NCI-H187 (cell line): ENCODE data around the gene GNB5.
"Not testable (repeated sequence)": the region's sequence is repeated elsewhere in the genome, so short reads cannot be mapped to it uniquely, and the experiment has no call there.

ENCODE experiments used
- DNase-seq, 2 experiments: peaks; one replicate each; lab custom pipeline; 2025; lab: John Stamatoyannopoulos, UW

Gene GNB5

DNA sequence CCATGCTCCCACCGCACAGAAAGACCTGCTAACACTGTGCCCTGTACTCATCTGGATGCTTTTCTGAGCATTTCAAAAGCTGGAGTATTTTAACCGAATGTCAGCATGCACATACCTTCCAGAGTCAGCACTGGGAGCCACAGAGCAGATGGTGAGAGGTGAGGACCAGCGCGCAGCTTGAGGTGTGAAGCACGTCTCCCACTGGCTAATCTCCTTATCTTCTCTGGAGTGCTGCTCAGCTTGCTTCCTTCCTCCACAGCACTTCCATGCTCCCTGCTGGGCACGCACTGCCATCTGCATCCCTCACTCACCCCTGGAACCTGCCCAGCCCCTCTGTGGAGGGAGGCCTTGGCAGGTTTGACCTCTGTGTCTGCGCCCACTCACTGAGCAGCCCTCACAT is at the start of gene GNB5:
TSS of gene GNB5 (minus strand) at position 186 of the 400 bp plus-strand sequence. CDS start 6,716 bp downstream, outside the sequence.
- no peak for DNase-seq

DNA sequence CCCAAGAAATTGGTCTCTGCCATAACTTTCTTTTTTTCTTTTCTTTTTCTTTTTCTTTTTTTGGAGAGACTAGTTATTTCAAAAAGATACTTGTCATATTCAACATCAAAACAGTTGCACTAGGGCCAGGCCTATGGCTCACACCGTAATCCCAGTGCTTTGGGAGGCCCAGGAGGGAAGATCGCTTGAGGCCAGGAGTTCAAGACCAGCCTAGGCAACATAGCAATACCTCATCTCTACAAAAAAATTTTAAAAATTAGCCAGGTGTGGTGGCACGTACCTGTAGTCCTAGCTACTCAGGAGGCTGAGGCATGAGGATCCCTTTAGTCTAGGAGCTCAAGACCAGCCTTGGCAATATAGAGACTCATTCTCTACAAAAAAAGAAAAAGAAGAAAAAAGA is 49.0 kb upstream of the GNB5 start:
- DNase-seq: no peak

DNA sequence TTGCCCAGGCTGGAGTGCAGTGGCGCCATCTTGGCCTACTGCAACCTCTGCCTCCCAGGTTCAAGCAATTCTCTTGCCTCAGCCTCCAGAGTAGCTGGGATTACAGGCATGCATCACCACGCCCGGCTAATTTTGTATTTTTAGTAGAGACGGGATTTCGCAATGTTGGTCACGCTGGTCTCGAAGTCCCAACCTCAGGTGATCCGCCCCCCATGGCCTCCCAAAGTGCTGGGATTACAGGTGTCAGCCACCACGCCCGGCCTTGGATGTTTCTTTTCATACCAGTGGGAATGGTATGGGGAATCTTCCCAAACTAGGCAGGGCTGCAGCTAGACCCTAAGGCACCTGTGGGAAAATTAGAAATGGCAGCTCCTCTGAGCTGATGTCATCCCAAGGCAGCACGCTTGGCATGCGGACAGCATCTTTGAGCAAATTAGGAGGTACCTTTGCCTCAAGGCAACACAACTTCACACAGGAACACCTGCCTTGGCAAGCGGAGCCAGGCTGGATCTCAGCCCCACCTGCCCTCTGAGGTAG is 47.9 kb upstream of the GNB5 start:
- not testable (repeated sequence) for DNase-seq

DNA sequence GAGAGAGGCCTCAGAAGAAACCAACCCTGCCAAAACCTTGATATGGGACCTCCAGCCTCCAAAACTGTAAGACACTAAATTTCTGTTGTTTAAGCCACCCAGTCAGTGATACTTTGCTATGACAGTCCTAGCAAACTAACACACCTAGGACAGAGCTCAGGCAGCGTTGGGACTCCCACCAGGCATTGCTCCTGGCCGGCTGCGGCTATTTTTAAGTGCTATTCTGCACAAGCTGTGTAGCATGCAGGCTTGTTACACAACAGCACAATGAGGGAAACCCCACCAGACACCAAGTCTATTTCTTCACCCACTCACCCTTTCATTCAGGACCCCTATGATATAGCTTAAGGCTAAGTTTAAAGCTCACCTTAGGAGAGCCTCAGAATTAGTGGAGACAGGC is 47.0 kb upstream of the GNB5 start:
- no peak for DNase-seq

DNA sequence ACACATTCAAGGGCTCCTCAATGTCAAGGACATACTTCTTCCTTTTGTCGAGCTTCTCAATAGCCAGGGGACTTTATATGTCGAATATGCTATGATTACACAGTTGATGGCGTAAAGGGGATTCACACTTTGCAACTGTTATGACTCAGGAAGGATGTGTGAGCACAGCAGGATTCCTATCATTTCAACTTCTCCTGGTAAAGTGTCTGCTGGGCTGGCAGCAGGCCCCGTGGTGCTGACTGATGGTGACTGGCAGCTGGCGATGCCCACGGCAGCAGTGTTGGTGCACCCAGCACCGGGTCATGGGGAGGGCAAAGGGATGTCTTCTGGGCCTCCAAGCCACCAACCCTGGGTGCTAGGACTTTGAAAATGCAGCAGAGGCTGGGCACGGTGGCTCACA is 44.8 kb upstream of the GNB5 start:
- no peak for DNase-seq

DNA sequence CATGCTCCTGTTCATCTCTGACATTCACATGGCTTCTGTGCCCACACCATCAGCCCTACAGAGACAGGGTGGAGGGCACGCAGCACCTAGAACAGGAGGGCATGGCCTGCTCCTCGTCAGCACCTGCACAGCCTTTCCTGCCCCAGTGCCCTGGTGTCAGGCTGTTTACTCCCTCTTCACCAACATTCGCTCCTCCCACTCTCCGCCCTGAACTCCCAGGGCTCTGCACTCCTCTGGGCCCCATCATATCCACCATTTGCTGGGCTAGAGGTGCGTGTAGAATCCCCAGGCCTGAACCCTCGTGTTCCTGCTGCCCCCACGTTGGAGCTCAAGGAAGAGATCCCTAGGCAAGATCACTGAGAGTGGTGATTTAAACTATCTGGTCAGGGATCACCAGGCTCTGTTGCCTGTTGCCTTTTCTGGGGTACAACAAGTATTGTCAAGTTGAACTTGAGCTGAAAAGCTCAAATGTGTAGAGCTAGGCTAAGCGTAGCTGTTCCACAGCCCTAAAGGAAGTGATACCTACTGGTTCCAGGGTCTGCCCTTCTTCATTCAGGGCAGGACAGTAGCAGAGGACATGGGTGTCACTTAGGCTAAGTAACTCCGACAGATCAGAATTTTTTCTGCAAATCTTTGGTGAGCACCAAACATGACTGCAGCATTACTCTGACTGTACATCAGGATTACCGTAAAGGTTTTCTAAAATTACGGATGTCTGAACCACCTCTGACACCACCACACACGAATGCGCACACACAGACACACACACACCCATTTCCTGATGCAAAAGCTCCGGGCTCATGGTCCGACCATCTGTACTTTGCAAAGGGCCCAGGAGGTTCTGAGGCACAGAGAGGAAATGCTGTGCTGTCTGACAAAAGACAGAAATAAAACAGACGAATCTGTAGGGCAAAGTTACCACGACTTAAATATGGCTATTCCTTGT is 43.7 kb upstream of the GNB5 start:
- no peak for DNase-seq

DNA sequence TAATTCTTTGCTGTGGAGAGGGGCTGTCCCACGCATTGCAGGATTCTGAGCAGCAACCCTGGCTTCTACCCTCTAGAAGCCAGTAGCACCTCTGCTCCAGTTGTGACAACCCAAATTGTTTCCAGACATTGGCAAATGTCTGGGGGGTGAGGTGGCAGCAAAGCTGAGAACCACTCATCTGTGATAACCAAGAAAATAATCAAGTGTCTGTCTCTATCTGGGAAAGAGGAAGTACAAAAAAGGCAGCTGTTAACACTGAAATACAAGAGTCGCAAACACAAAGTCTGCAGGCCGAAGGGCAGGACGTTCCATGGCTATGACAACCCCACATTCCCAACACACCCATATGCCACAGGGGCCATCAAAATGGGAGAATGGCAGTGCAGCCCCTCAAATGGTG is 42.2 kb upstream of the GNB5 start:
- DNase-seq: no peak

DNA sequence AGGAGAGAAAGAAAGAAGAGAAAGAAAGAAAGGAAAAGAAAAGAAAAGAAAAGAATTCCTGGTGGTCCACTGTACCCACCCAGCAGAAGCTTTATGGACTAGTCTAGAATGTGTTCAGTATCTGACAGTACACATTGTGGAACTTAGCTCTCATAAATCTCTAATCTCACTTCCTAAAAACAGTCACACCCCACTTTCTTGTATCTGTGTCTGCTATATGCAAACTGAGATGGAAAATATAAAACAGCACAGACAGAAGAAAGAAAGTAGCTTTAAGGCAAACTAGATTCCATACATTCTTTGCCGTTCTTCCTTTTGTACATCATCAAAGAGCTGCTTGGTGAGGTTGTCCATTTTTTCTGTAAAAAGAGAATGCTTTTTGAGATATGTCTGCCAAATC is 41.1 kb upstream of the GNB5 start:
- no peak for DNase-seq

DNA sequence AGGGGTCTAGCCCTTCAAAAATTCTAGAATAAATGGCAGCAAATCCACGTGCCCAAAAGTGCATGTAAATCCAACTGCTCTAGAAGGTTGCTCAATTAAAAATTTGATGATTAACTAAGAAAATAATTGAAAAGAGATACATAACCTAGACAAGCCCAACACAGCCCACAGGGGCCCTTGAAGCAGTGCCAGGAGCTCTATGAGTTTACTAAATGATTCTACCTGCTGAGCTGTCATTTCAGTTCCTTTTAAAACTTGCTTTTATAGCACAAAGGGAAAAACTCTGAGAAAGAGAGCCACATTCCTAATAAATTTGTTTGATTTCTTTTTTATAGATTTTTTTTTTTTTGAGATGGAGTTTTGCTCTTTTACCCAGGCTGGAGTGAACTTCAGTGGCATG is 38.9 kb upstream of the GNB5 start:
- no peak for DNase-seq

DNA sequence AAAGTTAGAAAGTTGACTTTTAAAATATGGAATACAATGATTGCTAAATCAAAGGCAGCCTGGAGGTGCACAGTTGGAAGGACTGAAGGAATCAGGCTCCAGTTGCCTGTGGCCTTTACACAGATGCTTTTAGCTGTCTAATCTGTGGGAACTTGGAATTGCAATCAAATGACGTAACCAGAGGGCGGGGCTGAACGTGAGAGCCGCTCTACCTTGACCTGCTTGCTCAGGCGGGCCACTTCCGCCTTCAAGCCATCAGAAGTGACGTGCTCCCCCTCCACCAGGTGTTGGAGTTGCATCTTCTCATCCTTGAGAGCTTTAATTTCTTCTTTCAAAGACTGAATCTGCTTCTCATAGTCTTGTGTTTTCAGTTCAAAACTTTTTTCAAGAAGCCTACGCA is 37.7 kb upstream of the GNB5 start:
- DNase-seq: peak in 1 of 2 experiments; percentile 3

DNA sequence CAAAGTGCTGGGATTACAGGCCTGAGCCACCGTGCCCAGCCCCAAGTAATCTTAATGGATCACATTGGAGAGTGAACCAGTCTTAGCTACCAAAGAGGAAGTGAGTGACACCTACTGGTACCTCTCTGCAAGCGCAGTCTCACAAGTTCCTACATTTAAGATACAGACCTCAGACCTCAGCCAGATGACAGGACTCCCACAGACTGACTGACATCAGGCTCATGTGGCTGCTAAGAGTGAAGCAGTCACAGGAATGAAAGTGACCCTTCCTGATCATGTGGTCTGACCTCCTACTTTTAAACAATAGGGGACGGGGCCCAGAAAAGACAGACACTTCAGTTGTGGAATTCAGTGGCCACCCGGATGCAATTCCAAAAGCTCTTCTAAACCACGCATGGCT is 36.3 kb upstream of the GNB5 start:
- DNase-seq: no peak

DNA sequence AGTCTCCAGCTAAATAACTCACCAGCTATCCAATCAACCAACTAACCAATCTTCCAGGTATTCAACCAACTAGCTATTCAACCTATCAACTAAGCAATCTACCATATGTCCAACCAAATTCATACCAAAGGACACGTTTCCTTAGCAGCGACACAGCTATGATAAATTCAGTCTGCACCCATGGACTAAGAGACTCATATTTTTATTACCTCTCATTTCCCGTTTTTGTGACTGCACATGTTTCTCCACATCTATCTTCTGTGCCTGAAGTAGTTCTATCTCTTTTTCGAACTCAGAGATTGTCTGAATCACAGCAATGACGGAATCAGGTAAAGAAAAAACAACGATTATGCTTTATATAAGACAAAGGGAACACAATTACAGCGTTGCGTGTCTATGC is 34.0 kb upstream of the GNB5 start:
- DNase-seq: no peak

DNA sequence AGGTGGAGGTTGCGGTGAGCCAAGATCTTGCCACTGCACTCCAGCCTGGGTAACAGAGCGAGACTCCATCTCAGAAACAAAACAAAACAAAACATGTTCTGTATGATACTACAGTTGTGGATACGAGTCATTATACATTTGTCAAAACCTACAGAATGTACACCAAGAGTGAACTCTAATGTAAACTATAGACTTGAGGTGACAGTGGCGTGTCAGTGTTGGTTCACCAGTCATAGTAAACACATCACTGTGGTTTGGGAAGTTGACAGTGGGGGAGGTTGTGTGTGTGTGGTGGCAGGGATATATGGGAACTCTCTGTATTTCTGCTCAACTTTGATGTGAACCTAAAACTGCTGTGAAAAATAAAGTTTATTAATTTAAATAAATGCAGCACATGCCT is 33.0 kb upstream of the GNB5 start:
- no peak for DNase-seq

DNA sequence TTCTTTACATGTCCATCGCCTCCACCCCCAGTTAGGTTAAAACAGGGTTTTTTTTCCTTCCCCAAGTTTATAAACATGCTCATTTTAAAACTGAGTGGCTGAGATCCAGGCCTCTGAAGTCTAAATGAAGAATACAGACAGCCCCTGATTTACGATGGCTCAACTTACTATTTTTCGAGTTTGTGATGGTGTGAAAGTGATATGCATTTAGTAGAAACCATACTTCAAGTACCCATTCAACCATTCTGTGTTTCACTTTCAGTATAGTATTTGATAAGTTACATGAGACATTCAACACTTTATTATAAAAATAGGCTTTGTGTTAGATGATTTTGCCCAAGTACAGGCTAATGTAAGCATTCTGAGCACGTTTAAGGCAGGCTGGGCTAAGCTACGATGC is 30.5 kb upstream of the GNB5 start:
- no peak for DNase-seq

DNA sequence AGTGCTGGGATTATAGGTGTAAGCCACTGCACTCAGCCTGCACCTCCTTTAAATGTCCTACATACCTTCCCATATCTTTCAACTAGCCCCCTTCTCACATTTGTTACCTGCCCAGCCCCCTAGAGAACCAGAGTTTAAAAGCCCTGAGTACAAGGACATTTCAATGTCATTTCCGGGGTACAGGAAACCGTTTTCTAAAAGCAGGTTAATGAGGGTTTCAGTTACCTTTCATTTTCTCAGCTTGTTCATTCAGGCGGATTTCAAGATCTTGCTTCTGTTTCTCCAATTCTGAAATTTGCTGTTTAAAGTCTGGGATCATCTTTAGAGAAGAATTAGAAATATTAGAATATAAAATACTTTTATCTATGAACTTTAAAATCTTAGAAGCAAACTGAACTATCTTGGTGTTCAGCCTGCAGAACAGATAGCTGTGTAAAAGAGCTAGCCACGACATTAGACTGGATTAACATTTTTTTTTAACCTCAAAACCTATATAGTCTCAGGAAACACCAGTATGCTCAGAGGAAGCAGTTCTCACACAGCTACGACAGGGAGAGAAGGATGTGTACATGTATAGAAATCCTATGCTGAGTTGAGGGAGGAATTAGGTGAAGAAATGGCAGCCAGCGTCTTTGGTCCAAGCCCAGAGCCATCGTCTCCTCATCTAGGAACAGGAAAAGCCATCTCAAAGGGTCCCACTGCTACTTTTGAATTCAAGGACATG is 29.9 kb upstream of the GNB5 start:
- DNase-seq: no peak

DNA sequence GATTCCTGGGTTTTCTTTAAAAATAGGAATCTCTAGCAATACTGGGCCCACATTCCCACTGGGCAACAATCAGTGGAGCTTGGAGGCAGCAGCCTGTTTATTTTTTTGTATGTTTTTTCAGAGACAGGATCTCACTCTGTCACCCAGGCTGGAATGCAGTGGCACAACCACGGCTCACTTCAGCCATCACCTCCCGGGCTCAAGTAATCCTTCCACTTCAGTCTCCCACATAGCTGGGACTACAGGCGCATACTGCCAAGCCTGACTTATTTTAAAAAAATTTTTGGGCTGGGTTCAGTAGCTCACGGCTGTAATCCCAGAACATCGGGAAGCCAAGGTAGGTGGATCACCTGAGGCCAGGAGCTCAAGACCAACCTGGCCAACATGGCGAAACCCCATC is 29.1 kb upstream of the GNB5 start:
- DNase-seq: no peak

DNA sequence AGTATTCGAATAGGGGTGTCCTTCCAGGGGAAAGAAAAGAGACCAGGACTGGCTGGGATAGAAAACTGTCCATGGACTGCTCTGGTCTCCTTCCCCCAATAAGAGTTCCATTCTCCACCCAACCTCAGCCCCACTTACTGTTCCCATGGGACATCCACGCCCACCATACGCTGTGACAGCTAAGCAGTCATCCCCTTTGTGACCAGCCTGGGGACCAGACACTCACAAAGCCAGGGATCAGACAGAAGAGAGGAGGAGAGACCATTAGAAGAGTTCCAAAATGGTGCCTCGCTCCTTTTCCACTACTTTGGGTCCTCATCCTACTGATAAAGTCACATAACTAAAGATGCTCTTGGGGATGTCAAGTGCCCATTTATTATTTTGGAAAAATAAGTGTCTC is 27.6 kb upstream of the GNB5 start:
- DNase-seq: no peak

DNA sequence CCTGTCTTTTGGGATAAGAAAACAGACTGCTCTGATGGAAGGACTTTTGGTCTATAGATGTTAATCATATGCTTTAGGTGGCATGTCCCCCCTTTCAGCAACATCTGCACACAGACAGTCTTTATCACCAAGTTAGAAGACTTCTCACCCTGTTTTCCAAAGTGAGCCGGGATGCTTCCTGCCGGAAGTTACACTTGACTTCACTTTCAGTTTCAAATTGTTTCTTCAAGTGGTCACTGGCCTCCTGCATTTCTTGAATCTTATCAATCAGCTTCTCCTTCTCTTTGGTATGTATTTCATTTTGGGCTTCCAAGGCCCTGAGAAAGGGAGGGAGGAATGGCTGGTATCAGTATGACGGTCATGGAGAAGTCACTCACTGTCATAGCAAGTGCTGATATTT is 27.2 kb upstream of the GNB5 start:
- no peak for DNase-seq

DNA sequence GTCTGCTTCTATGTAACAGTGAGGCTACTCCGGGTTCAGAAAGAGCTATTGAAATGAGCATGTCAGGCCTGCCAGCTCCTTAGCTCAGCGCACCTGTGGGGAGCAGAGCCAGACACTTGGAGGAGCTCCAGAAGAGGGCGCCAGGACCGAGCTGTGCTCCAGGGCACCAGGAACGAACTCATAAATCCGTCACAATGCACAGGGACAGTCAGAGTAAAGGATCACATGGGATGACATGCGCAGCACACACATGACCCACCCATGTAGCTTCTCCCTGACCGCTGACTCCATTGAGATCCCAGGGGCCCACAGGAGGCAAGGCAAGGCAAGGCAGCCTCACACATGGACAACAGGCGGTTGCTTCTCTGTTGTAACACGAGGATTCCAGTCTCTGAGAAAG is 26.0 kb upstream of the GNB5 start:
- DNase-seq: no peak

DNA sequence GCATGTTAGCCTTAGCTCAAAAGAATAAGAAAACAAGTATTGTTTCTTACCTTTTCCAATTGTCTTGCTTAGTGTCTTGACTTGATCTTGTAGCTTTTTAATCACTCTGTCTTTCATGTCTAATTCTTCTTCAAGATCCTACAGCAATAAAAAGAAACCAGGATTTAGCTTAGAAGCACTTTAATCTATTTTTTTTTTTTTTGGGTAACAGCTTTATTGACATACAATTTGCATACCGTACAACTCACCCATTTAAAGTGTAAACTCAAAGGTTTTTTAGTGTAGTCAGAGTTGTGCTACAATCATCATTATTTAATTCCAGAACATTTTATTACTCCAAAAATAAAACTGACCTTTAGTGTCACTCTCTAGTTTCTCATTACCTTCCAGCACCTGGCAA is 23.4 kb upstream of the GNB5 start:
- DNase-seq: no peak

DNA sequence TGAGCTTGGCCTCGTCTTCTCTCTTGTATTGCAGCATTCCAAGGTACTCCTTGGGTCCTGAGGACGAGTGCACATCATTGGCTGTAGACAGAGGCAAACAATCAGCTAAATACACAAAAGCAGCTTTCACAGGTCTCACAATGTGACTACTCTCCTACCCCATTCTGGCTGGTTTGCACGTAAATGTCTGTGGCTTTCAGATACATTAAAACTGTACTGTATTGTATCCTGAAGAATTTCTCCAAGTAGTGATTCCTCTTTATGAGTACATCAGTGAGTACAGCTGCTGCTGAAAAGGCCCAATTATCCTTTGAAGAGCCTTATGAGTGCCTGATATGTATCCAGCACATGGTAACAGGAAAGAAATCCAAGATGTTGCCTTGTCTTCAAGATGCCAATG is 22.0 kb upstream of the GNB5 start:
- no peak for DNase-seq

DNA sequence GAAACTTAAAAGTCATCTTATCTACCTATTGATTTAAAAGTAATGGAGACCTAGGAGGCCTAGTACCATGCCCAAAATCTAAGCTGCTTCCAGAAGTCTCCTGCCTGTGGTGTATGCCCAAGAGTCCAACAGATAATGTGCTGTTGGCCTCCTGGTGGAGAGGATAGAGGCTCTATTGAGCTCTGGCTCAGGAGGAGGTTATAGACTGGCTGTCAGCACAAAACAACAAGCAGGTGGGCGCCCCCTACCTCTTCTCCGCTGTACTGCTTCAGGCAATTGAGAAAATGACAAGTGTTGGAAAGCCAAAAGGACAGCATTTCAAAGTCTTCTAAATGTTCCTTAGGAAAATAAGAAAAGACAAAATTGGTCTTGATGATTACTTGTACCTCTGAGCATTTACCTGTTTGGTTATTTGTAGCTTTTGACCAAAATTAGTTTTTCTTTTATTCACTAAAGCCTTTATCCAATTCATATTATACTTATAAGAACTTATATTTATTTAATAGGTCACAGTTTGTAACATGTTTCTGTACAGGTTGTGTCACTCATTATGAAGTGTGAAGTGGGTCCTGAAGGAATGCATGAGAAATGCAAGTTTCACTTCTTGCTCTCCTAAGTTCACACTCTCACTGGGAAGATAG is 17.2 kb upstream of the GNB5 start:
- DNase-seq: peak in 1 of 2 experiments; percentile 6

DNA sequence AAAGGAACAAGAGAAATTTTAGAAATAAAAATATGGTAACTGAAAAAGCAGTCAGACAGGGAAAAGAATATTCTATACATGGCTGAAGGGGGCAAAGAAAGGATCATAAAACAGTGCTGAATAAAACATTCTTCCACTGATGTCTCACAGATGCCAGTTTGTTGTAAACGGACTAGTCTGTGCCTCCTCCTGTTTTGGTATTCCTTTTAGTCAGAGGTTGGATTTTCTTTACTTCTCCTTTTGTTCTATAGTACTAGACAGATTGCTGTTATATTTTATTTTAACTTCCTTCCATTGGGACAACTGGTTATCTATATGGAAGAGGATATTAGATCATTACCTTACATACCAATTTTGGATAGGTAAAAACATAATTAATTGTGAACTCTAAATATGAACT is 16.0 kb upstream of the GNB5 start:
- DNase-seq: no peak
